SU-DHL-6 (cell line): Measurements from ENCODE around the gene TNFRSF21.

Experiments used
- H2AFZ ChIP-seq: fragments of 200-600 bp; sonication (generic); 2 replicates; pipeline ENCODE4 v1.6.1; 2014; ENCODE audit warnings: low read depth, mild to moderate bottlenecking, moderate library complexity, mixed read lengths, antibody characterized with exemption, low read length; ENCODE audit not compliant: severe bottlenecking
- H3F3A ChIP-seq: fragments of 200-600 bp; shearing (Covaris generic); 2 replicates; pipeline ENCODE4 v1.6.0; 2016; ENCODE audit warnings: antibody characterized with exemption, mild to moderate bottlenecking; ENCODE audit not compliant: insufficient read depth
- H3K27ac ChIP-seq: fragments of 200-600 bp; sonication (generic); 2 replicates; pipeline ENCODE4 v1.5.1; 2016; ENCODE audit warnings: low read depth, mild to moderate bottlenecking, low read length, moderate library complexity, mixed read lengths
- H3K27me3 ChIP-seq: fragments of 200-600 bp; sonication (generic), shearing (Covaris generic); 2 replicates; pipeline ENCODE4 v1.6.0; 2014; ENCODE audit warnings: mild to moderate bottlenecking, low read length
- H3K36me3 ChIP-seq: fragments of 200-600 bp; sonication (generic); 2 replicates; pipeline ENCODE4 v1.6.1; 2014; ENCODE audit warnings: mild to moderate bottlenecking, low read length, mixed read lengths
- H3K4me2 ChIP-seq: fragments of 300-600, 200-600 bp; shearing (Covaris generic), sonication (generic); 2 replicates; pipeline ENCODE4 v1.6.0; 2014; ENCODE audit warnings: low read length, low read depth, mild to moderate bottlenecking; ENCODE audit not compliant: poor library complexity, severe bottlenecking
- H3K4me3 ChIP-seq: fragments of 200-600 bp; sonication (generic); 2 replicates; pipeline ENCODE4 v1.5.1; 2014; ENCODE audit warnings: antibody characterized with exemption, low read length, mild to moderate bottlenecking, mixed read lengths; ENCODE audit not compliant: insufficient read depth, poor library complexity, severe bottlenecking
- H3K79me2 ChIP-seq: fragments of 200-600 bp; sonication (generic); 2 replicates; pipeline ENCODE4 v1.6.1; 2014; ENCODE audit warnings: mild to moderate bottlenecking, low read length, moderate library complexity; ENCODE audit not compliant: insufficient read depth
- H3K9ac ChIP-seq: fragments of 200-600 bp; sonication (generic); 2 replicates; pipeline ENCODE4 v1.7.0; 2014; ENCODE audit warnings: mild to moderate bottlenecking, low read length
- H3K9me2 ChIP-seq: fragments of 200-600 bp; sonication (generic); replicated peaks from 2 replicates; pipeline ENCODE4 v1.6.1; 2014; ENCODE audit warnings: low read length; ENCODE audit not compliant: insufficient read depth
- H3K9me3 ChIP-seq: fragments of 200-600 bp; sonication (generic); 2 replicates; pipeline ENCODE4 v1.6.1; 2014; ENCODE audit warnings: low read length, mixed read lengths; ENCODE audit not compliant: insufficient read depth
- H4K20me1 ChIP-seq: fragments of 200-600 bp; sonication (generic); 2 replicates; pipeline ENCODE4 v1.6.1; 2014; ENCODE audit warnings: low read depth, mild to moderate bottlenecking, antibody characterized with exemption, low read length, moderate library complexity, mixed read lengths
- EZH2phosphoT487 ChIP-seq: fragments of 200-600 bp; sonication (generic), shearing (Covaris generic); conservative IDR thresholded peaks from 2 replicates; pipeline ENCODE4 v1.6.1; 2018; ENCODE audit warnings: mild to moderate bottlenecking, antibody characterized with exemption, low read length, moderate library complexity, mixed read lengths
- TF ChIP-seq, protein P1 (sequence below): fragments of 200-600 bp; sonication (generic); IDR thresholded peaks from one replicate; pipeline ENCODE4 v1.5.1; 2017; ENCODE audit warnings: antibody characterized with exemption, mild to moderate bottlenecking, low read length, moderate library complexity; ENCODE audit not compliant: insufficient read depth, poor library complexity, severe bottlenecking

The TNFRSF21 gene

GRCh38 chr6:47323887-47324286, 14.2 kb upstream of the TNFRSF21 start:
- Histone ChIP-seq H3K9me2 (no peaks in the 10 kb centered on the region), H3K4me3 (no peak overlapping the region), H3K4me2 (no peak overlapping the region), H3K36me3 (no peaks in the 10 kb centered on the region), H3K27ac (no peak overlapping the region), H3K27me3 (no peaks in the 10 kb centered on the region), H3K79me2 (no peaks in the 10 kb centered on the region), H4K20me1 (no peaks in the 10 kb centered on the region), H2AFZ (no peak overlapping the region), H3K9ac (no peak overlapping the region), H3K9me3 (no peaks in the 10 kb centered on the region), H3F3A (no peaks in the 10 kb centered on the region)
- TF ChIP-seq, protein P1, sequence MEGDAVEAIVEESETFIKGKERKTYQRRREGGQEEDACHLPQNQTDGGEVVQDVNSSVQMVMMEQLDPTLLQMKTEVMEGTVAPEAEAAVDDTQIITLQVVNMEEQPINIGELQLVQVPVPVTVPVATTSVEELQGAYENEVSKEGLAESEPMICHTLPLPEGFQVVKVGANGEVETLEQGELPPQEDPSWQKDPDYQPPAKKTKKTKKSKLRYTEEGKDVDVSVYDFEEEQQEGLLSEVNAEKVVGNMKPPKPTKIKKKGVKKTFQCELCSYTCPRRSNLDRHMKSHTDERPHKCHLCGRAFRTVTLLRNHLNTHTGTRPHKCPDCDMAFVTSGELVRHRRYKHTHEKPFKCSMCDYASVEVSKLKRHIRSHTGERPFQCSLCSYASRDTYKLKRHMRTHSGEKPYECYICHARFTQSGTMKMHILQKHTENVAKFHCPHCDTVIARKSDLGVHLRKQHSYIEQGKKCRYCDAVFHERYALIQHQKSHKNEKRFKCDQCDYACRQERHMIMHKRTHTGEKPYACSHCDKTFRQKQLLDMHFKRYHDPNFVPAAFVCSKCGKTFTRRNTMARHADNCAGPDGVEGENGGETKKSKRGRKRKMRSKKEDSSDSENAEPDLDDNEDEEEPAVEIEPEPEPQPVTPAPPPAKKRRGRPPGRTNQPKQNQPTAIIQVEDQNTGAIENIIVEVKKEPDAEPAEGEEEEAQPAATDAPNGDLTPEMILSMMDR, result no peak
- no peak for TF ChIP-seq EZH2phosphoT487

DNA sequence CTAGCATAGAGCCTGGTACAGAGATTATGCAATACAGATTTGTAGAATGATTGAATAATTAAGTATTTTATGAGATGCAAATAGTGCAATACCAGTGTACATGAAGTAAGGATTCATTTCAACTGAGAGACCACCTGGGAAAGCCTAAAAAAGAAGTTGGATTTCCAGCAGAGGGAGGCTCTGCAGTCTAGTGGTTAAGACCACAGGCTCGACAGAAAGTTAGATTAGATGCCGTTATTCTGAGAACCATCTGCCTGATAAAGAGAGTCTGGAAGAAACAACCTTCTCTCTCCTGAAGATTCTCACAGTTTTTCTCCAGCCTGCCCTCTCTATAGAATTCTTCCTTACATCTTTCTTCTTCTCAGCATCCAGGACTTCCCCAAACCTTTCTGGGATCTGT, 13.6 kb upstream of the TNFRSF21 start:
- no peaks in the 10 kb centered on the region for H3K79me2 ChIP-seq
- H3K4me2 ChIP-seq, result no peak overlapping the region
- H4K20me1 ChIP-seq, result no peaks in the 10 kb centered on the region
- H3K9me3 ChIP-seq, result no peaks in the 10 kb centered on the region
- H3F3A ChIP-seq, result no peaks in the 10 kb centered on the region
- H3K4me3 ChIP-seq, result no peak overlapping the region
- no peaks in the 10 kb centered on the region for H3K36me3 ChIP-seq
- no peaks in the 10 kb centered on the region for H3K9me2 ChIP-seq
- no peak overlapping the region for H2AFZ ChIP-seq
- H3K27me3 ChIP-seq, result no peaks in the 10 kb centered on the region
- H3K27ac ChIP-seq, result no peak overlapping the region
- no peak overlapping the region for H3K9ac ChIP-seq
- TF ChIP-seq, protein P1, result no peak
- TF ChIP-seq EZH2phosphoT487, result no peak

DNA sequence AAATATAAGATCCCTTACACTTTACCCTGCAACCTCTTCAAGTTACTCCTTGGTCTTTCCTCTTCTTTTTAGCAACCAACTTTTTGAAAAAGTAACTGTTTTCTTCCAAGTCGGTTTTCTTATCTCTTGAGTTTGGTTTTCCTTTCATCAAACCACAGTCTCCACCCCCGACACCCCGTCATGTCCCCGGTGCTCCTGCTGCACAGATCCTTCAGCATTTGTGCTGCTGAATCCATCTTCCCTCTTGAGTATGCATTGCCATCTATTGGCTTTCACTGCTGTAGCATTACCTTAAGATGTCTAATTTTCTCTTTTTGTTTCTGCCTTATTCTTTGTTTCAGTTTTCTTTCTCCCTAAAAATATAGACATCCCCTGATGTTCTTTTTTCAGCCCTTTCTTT, 11.9 kb upstream of the TNFRSF21 start:
- Histone ChIP-seq H3K36me3 (no peaks in the 10 kb centered on the region), H3K9me2 (no peaks in the 10 kb centered on the region), H3K79me2 (no peaks in the 10 kb centered on the region), H3K9me3 (no peaks in the 10 kb centered on the region), H4K20me1 (no peaks in the 10 kb centered on the region), H3K27me3 (no peaks in the 10 kb centered on the region), H3K9ac (no peak overlapping the region), H3K4me3 (no peak overlapping the region), H3F3A (no peaks in the 10 kb centered on the region), H3K27ac (no peak overlapping the region), H3K4me2 (no peak overlapping the region), H2AFZ (no peak overlapping the region)
- TF ChIP-seq, protein P1, result no peak
- TF ChIP-seq EZH2phosphoT487, result no peak
